Osteoblast (primary cell): ENCODE measurements around the gene ARX. TPM values are rescaled to one million over a fixed set of nuclear protein-coding genes. Genes with fewer than 3 reads are reported as not detected.
A peak's percentile ranks its signal among the peaks of the same experiment; 100 is the strongest.

ENCODE experiments used
- DNase-seq: peaks from one replicate; pipeline ENCODE4 v3.0.0; 2011; ENCODE audit warnings: low spot score, mixed read lengths; ENCODE audit not compliant: insufficient read length; ENCODE audit errors: missing footprints
- H2AFZ ChIP-seq: 2 replicates; pipeline ENCODE4 v1.6.0; 2011; ENCODE audit warnings: mild to moderate bottlenecking, low read length
- H3K27ac ChIP-seq: 2 replicates; pipeline ENCODE4 v1.5.1; 2011; ENCODE audit warnings: mild to moderate bottlenecking, low read depth, low read length, moderate library complexity
- H3K27me3 ChIP-seq: 2 replicates; pipeline ENCODE4 v1.6.0; 2012; ENCODE audit warnings: mild to moderate bottlenecking, control low read depth, inconsistent platforms, low read length, moderate library complexity; ENCODE audit not compliant: insufficient read depth
- H3K36me3 ChIP-seq: 2 replicates; pipeline ENCODE4 v1.5.1; 2011; ENCODE audit warnings: mild to moderate bottlenecking, low read length, control low read depth, moderate library complexity; ENCODE audit not compliant: insufficient read depth
- H3K4me1 ChIP-seq: 2 replicates; pipeline ENCODE4 v1.5.1; 2011; ENCODE audit warnings: mild to moderate bottlenecking, low read length, control low read depth, moderate library complexity; ENCODE audit not compliant: insufficient read depth
- H3K4me2 ChIP-seq: 2 replicates; pipeline ENCODE4 v1.6.0; 2011; ENCODE audit warnings: mild to moderate bottlenecking, low read length; ENCODE audit not compliant: insufficient read depth
- H3K4me3 ChIP-seq: fragments of 200-600 bp; sonication (generic); 3 replicates; pipeline ENCODE4 v1.5.1; 2012; ENCODE audit warnings: mild to moderate bottlenecking, low read length, inconsistent platforms; ENCODE audit not compliant: insufficient read depth
- H3K79me2 ChIP-seq: 2 replicates; pipeline ENCODE4 v1.6.0; 2012; ENCODE audit warnings: mild to moderate bottlenecking, low read length, control low read depth, inconsistent platforms; ENCODE audit not compliant: insufficient read depth
- H3K9me3 ChIP-seq: 2 replicates; pipeline ENCODE4 v1.5.1; 2011; ENCODE audit warnings: low read depth, low read length, control low read depth
- H4K20me1 ChIP-seq: 2 replicates; pipeline ENCODE4 v1.6.0; 2012; ENCODE audit warnings: mild to moderate bottlenecking, low read length, control low read depth; ENCODE audit not compliant: insufficient read depth
- total RNA-seq: library from RNA; depleted of rRNA; stranded (reverse); fragments of >200 nt; gene quantifications from 2 replicates; pipeline ENCODE4 v1.2.3, GENCODE V29; 2012
- TF ChIP-seq, protein P1 (sequence below): IDR thresholded peaks from 2 replicates; pipeline ENCODE4 v1.5.1; 2011; ENCODE audit warnings: mild to moderate bottlenecking, low read depth, low read length, moderate library complexity; ENCODE audit errors: extremely low read depth

ARX gene
- total RNA-seq, 1 donor, result not detected

DNA sequence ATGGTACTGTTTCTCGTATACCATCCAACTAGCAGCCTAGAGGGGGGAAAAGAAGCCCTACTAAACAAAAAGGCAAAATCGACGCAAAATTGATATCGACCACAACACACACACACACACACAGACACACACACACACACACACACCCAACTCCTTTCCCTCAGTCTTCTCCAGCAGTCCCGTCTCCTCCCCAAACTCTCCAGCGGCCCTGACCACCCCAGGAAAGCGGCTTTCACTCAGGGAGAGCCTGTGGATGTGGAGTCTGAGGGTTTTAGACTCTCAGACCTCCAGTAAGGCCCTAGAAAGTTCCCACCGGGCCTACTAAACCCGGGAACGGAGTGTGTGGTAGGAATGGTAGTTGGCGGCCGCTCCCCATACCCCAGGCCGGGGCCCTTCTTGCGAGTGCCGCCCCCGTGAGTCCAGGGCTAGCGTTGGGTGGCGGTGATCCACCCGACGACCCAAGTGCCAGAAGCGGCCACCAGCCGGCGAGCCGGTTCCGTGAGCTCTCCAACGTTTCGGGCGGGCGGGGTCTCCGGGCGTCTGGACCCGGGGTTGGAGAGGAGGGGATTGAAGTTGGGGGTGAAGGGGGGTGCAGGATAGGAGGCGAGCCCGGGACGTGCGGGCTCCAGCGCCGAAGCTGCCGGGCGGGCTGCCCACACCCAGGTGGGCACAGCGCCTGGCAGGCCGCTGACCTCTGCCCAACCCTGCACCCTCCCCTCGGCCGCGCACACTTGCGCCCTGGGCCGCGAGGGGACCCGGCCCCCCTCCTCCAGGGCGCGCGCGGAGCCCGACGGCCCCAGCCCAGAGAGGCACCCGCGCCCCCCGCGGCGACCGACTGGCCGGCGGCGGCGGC is 13.7 kb downstream of the ARX start:
- TF ChIP-seq, protein P1, sequence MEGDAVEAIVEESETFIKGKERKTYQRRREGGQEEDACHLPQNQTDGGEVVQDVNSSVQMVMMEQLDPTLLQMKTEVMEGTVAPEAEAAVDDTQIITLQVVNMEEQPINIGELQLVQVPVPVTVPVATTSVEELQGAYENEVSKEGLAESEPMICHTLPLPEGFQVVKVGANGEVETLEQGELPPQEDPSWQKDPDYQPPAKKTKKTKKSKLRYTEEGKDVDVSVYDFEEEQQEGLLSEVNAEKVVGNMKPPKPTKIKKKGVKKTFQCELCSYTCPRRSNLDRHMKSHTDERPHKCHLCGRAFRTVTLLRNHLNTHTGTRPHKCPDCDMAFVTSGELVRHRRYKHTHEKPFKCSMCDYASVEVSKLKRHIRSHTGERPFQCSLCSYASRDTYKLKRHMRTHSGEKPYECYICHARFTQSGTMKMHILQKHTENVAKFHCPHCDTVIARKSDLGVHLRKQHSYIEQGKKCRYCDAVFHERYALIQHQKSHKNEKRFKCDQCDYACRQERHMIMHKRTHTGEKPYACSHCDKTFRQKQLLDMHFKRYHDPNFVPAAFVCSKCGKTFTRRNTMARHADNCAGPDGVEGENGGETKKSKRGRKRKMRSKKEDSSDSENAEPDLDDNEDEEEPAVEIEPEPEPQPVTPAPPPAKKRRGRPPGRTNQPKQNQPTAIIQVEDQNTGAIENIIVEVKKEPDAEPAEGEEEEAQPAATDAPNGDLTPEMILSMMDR, result no peak
- Histone ChIP-seq H3K4me3 (no peak overlapping the region), H3K4me1 (no peaks in the 10 kb centered on the region), H3K36me3 (no peaks in the 10 kb centered on the region), H2AFZ (no peak overlapping the region), H4K20me1 (no peaks in the 10 kb centered on the region), H3K27me3 (peaks cover 37% of the 10 kb centered on the region), H3K27ac (no peak overlapping the region), H3K79me2 (no peaks in the 10 kb centered on the region), H3K9me3 (no peaks in the 10 kb centered on the region), H3K4me2 (no peak overlapping the region)
- peak; percentile 84 for DNase-seq

- peaks cover 13% of the 10 kb centered on the region for H3K27me3 ChIP-seq
- H4K20me1 ChIP-seq, result no peaks in the 10 kb centered on the region
- H3K4me1 ChIP-seq, result no peaks in the 10 kb centered on the region
- TF ChIP-seq, protein P1, result no peak
- no peaks in the 10 kb centered on the region for H3K79me2 ChIP-seq
- H3K4me2 ChIP-seq, result no peak overlapping the region
- DNase-seq, result no peak
- no peaks in the 10 kb centered on the region for H3K36me3 ChIP-seq
- no peak overlapping the region for H3K27ac ChIP-seq
- no peak overlapping the region for H2AFZ ChIP-seq
- H3K4me3 ChIP-seq, result no peak overlapping the region
- no peaks in the 10 kb centered on the region for H3K9me3 ChIP-seq
These were observed 16.3 kb downstream of the ARX start for GRCh38 chrX:24999511-24999910.

DNA sequence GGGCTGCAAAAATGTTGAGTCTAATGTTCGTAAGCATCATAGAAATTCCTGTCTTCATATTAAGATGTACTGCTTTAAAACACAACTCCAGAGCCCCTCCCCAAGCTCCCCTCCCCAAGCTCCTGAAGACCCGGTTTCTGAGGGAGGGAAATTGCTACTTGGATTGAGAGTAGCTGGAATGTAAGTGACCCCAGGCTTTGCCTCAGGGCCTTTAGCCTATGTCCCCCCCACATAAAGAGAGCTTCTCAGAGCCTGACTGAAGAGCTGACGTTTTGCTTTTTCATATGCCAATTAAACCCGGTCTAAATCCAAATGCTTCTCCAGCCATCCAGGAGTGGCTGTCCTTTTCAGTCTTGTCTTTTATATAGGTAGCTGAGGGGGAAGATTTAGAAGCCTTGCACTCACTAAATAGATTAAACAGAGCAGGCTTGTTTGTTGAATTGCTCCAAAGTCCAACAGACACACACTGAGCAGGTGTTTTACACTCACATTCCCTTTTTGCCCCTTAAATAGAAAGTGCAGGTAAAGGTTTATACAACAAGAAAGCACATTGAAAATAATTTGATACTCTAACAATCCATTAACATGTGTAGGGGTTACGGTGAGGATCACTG is 19.6 kb downstream of the ARX start:
- Histone ChIP-seq H3K4me2 (no peak overlapping the region), H2AFZ (no peak overlapping the region), H3K4me1 (no peaks in the 10 kb centered on the region), H3K27ac (no peak overlapping the region), H3K27me3 (no peaks in the 10 kb centered on the region), H3K4me3 (no peak overlapping the region), H3K36me3 (no peaks in the 10 kb centered on the region), H3K79me2 (no peaks in the 10 kb centered on the region), H4K20me1 (no peaks in the 10 kb centered on the region), H3K9me3 (no peaks in the 10 kb centered on the region)
- TF ChIP-seq, protein P1, result no peak
- peak; percentile 74 for DNase-seq

DNA sequence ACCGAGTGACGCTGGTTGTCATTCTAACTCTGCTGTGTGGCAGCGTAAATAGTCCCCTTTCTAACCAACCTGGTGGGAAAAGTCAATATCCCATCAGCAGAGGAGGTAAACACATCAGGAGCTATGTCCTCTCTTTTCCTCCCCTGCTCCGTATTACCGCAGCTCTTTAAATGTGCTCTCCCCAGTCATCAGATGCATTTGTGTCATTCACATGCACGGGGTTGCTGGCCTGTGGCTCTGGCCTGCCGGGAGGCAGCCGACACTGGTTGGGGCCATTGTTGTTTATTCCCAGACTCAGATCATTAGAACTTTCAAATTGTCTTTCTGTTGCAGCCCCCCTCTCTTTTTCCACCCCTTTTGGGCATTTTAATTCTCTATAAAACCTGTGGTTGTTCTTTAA is 21.9 kb downstream of the ARX start:
- H2AFZ ChIP-seq, result no peak overlapping the region
- TF ChIP-seq, protein P1, result no peak
- DNase-seq, result no peak
- no peaks in the 10 kb centered on the region for H3K9me3 ChIP-seq
- no peaks in the 10 kb centered on the region for H4K20me1 ChIP-seq
- no peak overlapping the region for H3K4me2 ChIP-seq
- no peak overlapping the region for H3K27ac ChIP-seq
- no peaks in the 10 kb centered on the region for H3K4me1 ChIP-seq
- no peaks in the 10 kb centered on the region for H3K27me3 ChIP-seq
- H3K79me2 ChIP-seq, result no peaks in the 10 kb centered on the region
- H3K36me3 ChIP-seq, result no peaks in the 10 kb centered on the region
- H3K4me3 ChIP-seq, result no peak overlapping the region
